ENCODE measurements around the gene STK11.
A peak's percentile ranks its signal among the peaks of the same experiment; 100 is the strongest.

STK11 gene

DNA sequence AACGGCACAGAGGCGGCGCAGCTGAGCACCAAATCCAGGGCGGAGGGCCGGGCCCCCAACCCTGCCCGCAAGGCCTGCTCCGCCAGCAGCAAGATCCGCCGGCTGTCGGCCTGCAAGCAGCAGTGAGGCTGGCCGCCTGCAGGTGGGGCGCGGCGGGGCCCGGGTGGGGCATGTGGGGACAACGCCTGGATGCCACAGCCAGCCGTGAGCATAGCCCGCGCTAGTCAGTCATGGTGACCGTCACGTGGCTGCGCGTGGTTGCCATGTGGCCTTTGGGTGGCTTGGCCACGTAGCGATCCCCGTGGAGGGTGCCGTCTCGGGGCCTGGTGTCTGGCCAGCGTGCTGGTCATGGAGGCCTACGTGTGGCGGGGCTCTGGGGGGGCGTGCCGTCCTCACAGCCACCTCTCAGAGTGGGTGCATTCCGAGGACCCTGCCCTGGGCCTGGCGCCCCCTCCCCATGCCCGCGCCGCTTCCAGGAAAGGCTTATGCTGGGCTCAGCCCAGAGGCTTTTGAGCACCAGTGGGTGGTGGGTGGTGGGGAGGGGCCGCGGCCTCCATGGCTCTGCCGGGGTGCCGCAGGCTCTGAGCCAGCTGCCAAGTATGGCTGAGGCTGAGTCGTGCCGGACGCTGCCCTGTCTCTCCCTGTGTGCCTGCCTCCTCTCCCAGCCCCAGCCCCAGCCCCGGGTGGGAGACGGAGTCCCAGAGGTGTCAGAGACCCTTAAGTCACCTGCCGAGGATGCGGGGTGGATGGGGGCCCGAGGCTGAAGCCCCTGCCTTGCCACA is 21.1 kb downstream of the STK11 start:
- no peak for DNase-seq

DNA sequence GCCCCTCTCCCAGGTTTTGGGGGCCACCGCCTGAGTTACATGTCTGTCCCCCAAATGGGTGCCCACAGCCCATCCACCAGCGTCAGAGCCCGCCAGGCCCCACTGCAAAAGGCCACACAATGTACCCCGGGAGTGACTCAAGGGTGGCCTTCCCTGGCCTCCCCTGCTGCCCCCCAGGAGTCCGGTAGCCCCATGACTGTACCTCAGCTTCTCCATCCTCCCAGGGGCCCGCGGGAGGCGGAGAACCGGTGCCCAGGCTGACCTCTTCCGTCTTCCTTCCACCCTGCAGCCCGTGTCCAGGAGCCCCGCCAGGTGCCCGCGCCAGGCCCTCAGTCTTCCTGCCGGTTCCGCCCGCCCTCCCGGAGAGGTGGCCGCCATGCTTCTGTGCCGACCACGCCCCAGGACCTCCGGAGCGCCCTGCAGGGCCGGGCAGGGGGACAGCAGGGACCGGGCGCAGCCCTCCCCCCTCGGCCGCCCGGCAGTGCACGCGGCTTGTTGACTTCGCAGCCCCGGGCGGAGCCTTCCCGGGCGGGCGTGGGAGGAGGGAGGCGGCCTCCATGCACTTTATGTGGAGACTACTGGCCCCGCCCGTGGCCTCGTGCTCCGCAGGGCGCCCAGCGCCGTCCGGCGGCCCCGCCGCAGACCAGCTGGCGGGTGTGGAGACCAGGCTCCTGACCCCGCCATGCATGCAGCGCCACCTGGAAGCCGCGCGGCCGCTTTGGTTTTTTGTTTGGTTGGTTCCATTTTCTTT is 21.9 kb downstream of the STK11 start:
- DNase-seq: no peak

DNA sequence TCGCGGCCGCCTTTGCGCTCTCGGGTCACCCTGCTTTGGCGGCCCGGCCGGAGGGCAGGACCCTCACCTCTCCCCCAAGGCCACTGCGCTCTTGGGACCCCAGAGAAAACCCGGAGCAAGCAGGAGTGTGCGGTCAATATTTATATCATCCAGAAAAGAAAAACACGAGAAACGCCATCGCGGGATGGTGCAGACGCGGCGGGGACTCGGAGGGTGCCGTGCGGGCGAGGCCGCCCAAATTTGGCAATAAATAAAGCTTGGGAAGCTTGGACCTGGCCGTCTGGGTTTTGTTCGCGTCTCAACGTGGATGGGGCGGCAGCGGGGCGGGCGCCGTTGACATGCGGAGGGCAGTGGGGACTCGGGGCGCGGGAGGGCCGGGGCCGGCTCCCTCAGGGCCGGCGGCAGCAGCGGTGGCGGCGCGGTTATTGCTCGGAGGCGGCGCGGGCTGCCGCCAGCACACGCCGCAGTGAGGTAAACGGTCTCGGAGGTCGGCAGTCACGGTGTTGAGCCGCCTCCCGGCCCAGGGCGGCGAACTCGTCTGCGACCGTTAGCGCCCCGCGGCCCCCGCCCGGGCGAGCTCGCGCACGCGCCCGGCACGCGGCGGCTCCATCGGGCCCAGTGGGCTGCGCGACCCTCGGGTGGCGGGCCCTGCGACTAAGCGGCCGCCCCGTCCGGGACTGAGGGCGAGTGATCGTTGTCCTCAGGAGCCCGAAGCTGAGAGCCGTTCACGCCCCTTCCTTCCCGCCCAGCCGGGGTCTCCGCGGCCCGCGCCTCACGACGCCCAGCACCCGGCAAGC is 22.8 kb downstream of the STK11 start:
- no peak for DNase-seq

DNA sequence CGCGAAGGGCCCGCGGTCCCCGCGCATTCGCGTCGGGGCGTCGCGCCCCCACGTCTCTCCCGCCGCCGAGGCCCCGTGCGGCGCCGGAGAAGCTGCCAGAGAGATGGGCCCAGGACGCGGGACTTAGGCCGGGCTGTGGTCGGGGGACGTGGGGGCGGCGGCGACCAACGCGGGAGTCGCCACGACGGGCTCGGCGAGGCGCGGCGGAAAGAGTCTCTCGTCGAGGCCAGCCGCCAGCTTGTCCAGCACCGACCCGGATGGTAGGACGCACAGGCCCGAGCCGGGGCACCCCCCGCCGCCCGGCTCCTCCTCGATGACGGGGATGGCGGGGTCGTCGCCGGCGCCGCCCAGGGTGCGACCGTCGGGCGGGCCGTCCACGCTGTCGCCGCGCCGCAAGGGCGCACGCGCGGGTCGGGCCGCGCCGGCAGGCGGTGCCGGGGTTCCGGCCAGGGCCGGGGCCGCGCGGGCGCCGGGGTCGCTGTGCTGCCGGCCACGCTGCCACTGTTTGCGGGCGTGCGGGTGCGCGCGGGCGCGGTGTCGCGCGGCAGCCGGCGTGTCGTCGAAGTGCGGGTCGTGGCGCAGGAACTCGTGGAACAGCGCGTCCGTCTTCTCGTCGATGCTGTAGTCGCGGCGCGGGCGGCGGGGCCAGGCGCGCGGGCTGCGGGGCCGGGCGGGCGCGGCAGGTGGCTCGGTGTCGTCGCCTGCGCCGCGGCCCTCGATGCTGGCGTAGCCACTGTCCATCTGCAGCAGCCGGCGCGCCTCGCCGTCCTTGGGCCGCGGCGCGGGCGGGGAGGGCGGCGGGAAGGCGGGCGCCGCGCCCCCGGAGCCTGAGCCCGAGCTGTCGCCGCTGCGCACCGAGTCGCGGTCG is 23.7 kb downstream of the STK11 start:
- DNase-seq: no peak

DNA sequence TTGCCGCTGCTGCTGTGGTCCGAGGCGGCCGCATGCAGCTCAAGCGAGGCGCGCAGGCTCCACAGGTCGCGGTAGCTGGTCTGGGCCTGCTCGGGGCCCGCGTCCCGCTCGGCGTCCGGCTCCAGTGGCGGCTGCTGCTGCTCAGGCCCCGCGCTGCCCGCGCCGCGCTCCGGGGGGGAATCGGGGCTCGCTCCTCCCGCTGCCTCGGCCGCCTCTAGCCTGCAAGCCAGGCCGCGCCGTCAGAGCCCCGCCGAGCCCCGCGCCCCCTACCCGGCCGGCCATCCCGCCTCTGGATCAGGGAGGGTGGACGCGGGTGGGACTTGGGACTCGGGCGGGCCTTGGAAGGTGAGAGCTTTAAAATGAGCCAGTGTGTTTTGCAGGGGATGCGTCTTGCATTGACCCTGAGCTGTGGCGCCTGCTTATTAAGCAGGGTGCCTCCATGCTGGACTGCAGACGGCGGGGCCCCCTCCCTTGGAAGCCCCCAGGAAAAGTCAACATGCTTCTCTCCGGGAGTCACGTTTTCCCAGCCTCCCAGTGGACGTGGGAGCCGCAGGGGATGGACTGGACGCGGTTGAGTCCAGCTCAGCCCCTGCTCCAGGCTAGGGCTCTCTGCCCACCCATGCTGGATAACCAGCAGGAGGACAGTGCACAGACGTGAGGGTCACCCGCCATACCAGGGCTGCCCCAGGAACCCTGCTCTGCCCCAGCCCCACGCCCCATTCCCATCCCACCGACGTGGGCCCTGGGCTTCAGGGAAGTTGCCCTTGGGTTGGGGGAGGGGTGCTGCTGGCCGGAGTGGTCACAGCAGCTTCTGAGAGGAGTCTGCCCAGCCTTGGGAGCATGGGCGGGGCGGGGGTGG is 24.6 kb downstream of the STK11 start:
- no peak for DNase-seq

DNA sequence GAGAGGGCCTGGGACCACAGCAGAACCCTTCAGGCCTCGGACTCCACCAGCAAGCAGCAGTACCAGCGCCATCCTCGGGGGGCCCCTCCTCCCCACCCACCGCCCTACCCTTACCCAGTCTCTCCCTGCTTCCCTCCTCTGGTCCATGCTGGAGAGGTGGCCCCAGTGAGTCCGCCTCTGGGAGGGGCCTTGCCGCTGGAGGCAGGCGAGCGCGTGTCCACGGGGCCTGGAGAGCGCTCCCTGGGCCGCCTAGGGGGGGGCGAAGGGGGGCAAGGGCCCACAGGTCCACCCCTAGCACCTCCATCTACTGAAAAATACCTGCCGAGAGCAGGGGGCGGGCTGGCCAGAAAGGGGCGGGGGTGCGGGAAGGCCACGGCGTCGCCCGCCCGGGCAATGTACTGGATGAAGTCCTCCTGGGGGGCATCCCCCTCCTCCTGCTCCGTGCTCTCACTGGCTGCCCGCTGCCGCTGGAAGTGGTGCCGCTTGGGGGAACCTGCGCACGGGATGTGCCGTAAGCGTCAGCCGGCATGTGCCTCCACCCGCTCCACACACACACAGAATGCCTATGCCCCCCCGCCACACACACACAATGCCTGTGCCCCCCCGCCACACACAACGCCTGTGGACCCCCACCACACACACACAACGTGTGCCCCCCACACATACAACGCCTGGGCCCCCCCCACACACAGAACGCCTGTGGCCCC is 25.4 kb downstream of the STK11 start:
- no peak for DNase-seq

DNA sequence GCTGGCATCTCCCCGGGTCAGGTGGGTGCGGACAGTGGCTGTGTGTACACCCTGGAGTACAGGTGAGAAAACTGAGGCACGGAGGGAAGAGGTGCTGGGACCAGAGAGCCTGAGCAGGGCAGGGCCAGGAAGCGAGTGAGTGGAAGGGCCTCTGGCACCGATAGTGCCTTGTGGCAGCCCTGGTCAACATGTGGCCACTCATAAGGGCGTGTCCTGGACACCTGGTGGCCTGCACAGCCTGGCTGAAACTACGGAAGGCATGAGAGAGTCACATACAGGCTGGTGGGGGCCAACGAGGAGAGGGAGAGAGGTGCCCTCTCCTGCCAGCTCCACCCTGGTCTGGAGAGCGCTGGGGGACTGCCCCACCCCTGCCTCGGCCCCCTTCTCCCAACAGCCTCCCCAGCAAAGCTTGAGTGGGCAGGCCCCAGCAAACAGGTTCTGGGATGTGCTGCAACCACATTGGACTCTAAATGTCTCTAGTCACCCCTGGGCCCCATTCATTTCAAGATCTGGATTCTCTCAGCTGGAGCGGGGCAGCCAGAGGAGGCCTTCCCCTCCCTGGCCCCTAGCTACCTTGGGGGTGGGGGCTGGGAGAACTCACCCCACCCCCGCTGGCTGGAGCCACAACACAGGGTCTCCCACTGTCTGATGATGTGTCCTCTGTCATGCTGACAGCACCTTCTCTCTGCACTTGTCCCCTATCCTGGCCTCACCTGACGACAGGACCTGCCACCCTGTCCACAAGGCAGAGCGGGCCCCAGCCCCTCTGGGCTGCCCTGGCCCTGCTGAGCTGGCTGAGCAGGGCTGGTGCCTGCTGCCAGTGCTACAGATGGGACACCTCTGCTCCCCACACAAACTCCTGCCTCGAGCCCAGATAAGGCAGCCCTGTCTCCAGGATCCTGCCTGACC is 26.4 kb downstream of the STK11 start:
- DNase-seq: no peak

DNA sequence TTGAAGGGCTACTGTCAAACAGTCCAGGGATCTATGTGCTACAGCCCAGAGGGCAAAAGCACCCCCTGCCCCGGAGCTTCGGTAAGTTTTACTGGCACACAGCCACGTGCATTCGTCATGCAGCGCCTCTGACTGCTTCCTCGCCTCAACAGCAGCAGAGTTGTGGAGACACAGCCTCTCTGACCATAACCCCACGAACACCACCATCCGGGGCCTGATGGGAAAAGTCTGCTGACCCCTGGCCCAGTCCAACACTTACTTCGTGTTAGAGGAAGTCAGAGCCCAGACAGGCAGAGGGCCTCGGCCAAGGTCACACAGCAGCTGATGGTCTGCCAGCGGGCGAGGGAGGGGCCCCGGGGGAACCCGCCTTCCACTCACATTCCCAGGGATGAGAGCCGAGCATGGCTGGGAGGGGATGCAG is 27.1 kb downstream of the STK11 start:
- peak; percentile 50 for DNase-seq

DNA sequence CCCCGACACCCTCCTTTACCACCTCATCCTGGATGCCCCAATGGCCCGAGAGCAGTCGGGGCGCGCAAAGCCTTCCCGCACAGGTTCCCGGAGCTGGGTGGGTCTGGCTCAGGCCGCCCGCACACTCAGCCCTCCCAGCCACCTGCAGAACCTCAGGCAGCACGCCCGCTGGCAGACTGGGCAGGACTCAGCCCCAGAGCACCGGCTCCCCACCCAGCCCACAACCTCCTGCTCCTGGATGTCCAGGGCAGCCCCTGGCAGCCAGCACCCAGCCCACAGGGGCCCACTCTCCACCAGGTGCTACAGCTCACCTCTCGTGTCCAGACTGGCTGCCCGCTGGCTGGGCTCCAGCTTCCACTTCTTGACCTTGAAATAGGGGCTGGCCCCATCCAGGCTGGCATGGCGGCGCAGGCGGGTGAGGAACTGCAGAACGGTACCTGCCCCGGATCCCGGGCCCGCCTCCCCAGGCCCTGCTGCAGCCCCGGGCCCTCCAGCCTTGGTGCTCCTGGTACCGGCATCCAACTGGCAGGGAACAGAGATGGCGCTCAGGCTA is 27.6 kb downstream of the STK11 start:
- DNase-seq: no peak

DNA sequence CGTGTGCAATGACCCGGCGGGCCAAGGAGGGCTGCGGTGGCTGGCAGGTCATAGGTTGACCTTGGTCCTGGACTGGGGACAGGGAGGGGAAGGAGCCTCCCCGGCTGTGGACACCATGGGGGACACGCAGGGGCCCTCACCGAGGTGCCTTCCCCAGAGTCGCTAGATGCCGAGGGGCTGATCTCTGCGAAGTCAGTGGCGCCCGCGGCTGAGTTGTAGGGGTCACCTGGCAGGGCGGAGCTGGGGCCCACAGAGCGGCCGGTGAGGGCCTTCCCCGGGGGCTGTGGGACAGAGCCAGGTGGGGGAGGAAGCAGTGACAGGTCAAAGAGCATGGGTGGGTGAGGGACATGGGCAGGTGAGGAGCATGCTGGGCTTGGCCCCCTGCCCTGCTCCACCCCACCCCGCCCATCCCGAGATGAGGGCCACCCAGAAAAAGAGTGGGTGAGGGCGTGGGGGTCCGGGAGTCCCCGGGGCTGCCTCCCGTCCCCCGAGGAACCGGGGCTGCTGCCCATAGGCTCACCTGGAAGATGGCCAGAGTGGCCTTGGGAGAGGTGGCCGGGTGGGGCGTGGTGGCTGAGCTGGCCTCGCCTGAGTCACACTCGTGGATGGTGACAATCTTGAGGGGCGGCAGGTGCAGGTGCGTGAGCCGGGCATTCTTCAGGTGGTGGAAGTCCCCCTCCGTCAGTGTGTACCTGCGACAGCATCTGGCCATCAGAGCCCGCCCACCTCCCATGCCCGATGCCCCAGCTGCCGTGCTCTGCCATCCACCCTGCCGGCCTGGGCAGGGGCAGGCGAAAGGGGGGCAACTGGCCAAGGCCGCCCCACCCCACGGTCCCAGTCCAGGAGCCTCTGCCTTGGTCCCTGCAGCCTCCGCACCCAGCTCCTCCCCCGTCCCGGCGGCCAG is 28.7 kb downstream of the STK11 start:
- no peak for DNase-seq

DNA sequence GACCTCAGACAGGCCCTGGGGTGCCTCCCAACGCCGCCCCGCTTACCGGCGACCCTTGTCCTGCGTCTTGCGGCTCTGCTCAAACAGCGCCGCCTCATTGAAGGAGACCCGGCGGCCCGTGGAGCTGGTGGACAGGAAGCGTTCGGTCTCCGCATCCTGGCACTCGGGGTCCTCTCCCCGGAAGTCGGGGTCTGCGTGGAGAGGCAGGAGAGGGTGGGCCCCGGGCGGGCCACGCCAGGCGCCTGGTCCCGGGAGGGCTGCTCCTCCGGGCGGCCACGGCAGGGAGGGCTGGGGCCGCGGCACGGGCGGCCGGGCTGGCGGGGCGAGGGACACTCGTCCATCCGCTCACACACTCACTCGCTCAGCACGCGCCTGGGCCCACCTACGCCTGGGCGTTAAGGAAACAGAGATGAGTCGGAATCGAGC is 29.4 kb downstream of the STK11 start:
- no peak for DNase-seq

DNA sequence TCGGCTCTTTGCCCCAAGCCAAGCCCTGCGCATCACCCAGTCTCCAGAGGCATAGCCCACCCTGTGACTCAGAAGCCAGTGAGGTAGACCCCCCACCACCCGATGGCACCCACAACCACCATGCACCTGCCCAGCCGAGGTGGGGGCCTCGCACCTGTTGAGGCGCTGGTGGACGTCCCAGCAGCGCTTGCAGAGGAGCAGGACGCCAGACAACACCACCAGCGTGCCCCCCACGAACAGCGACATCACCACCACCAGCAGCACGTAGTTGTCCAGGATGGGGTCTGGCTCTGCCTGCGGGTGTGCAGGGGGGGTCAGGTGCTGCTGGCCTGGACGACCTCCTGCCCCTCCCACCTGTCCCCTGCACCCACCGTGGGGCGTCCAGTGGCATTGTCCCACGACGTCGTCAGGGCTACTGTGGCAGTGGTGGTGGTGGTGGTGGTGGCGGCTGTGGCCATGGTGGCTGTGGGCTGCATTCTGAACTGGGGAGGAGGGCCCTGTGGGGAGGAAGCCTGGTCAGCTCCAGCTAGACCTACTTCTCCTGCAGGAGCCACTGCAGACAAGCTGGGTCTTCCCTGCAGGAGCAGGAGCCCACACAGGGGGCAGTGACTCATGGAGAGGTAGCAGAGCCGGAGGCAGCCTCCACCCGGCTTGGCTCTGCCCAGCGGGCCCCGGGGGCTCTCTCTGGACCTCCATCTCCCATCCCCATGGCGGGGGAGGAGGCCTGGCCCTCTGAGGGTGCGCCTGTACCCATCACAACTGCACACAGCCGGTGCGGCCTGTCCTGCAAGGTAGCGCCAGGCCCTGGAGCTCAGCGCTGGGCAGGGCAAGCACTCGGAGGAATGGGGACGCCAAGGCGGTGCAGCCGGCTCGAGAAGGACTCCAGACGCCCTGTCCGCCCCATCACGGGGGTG is 30.3 kb downstream of the STK11 start:
- DNase-seq: peak; percentile 48

DNA sequence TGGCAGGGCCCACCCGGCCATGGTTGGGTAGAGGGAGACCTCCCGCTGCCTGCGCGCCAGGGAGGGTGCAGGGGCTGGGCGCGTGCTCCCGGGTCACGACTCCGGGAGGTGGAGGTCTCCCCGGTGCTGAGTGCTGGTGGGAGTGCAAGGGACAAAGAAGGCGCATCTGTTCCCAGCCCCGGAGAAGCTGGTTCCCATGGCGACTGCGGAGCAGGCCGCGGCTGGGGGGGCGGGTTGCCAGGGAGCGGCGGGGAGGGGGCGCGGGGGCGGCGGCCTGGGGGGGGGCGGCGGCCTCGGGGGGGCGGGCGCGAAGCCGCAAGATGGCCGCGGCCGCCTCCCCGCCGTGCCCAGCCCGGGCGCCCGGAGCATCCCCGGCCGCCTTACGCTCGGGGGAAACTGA is 31.0 kb downstream of the STK11 start:
- no peak for DNase-seq

DNA sequence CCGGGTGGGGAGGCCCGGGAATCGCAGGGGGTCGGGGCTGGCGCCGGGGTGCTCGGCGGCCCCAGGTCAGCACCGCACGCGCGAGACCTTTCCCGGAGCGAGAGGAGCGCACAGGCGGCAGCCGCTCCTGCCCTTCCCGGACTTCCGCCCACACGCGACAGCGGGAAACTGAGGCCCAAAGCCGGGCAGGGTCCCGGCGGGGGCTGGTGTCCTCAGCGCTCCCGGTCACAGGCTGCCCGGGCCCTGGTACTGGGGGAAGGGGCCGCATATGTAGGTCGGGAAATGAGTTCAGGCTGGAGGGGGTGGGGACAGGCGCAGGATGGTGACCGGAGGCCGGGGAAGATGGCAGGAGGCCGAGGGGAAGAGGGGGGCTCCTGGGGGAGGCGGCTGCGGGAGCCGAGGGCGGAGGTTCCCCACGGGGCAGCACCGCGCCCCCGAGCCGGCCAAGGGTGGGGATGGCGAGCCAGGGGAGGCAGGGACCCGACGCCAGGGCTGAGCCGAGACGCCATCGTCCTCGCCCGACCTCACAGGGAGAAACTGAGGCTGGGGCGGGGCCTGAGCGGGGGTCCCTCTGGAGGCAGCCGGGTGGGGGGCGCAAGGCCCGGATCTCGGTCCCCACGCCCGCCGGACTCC is 31.6 kb downstream of the STK11 start:
- no peak for DNase-seq

DNA sequence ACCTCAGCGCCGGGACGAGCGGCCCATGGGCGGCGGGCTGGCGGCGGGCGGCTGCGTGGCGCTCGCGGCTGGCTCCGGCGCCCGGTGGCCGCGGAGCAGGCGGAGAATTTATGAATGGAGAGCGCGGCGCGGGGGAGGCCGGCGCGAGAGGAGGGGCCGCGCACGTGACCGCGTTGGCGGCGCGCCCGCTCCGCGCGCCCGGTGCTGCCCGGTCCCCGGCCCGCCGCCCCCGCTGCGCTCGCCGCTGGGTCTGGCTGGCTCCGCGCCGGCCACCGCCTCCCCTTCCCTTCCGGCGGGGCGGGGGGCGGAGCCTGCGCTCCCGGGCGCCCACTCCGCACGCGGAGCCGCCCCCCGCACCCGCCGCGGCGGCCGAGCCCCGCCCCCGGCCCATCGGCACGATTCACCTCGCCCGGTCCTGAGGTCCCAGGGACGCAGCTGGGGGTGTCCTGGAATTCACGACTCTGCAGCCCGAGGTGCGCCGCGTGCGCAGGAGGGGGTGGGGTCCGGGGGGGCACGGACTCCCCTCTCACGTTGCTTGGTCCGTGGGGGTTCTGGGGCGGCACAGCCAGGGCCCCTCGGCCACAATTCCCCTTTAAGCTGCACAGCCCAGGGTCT is 32.3 kb downstream of the STK11 start, which contains the start of gene CBARP:
CBARP (minus strand) TSS at position 252 of the 615 bp plus-strand sequence. CDS start 1,905 bp downstream, outside the sequence.
- no peak for DNase-seq
